8988T (cell line): Measurements from ENCODE around the gene SRPK2.

ENCODE experiments used
- DNase-seq: peaks from one replicate; pipeline ENCODE4 v3.0.0; 2011

The SRPK2 gene

GRCh38 chr7:105126436-105126975 lies 262.2 kb downstream of the SRPK2 start:
- DNase-seq, result no peak

GRCh38 chr7:105125745-105126144 lies 263.0 kb downstream of the SRPK2 start:
- no peak for DNase-seq

- DNase-seq, result no peak
Measured at GRCh38 chr7:105122619-105123018, 266.1 kb downstream of the SRPK2 start.

- no peak for DNase-seq
Measured at GRCh38 chr7:105118612-105119600, 269.8 kb downstream of the SRPK2 start.

GRCh38 chr7:105112440-105113418 lies 276.0 kb downstream of the SRPK2 start:
- DNase-seq, result no peak

GRCh38 chr7:105107458-105107857 lies 281.3 kb downstream of the SRPK2 start:
- DNase-seq, result no peak

GRCh38 chr7:105106473-105106872 lies 282.2 kb downstream of the SRPK2 start:
- no peak for DNase-seq

- no peak for DNase-seq
Measured at GRCh38 chr7:105105579-105105978, 283.1 kb downstream of the SRPK2 start.

GRCh38 chr7:105102557-105103352 lies 286.0 kb downstream of the SRPK2 start:
- no peak for DNase-seq

- DNase-seq, result no peak
Measured at GRCh38 chr7:105101864-105102263, 286.9 kb downstream of the SRPK2 start.

- no peak for DNase-seq
Measured at GRCh38 chr7:105098863-105099515, 289.7 kb downstream of the SRPK2 start.

- DNase-seq, result no peak
Measured at GRCh38 chr7:105097619-105098018, 291.1 kb downstream of the SRPK2 start.

GRCh38 chr7:105096306-105096705 lies 292.4 kb downstream of the SRPK2 start:
- no peak for DNase-seq

GRCh38 chr7:105094966-105095365 lies 293.8 kb downstream of the SRPK2 start:
- no peak for DNase-seq

- no peak for DNase-seq
Measured at GRCh38 chr7:105088456-105088855, 300.3 kb downstream of the SRPK2 start.

- DNase-seq, result no peak
Measured at GRCh38 chr7:105087981-105088380, 300.7 kb downstream of the SRPK2 start.

GRCh38 chr7:105086850-105087249 lies 301.9 kb downstream of the SRPK2 start:
- no peak for DNase-seq

- no peak for DNase-seq
Measured at GRCh38 chr7:105084581-105084980, 304.1 kb downstream of the SRPK2 start.

GRCh38 chr7:105079348-105079747 lies 309.4 kb downstream of the SRPK2 start:
- DNase-seq, result no peak

GRCh38 chr7:105073143-105073542 lies 315.6 kb downstream of the SRPK2 start:
- no peak for DNase-seq

GRCh38 chr7:105068886-105069285 lies 319.8 kb downstream of the SRPK2 start:
- no peak for DNase-seq

- DNase-seq, result no peak
Measured at GRCh38 chr7:105067691-105068090, 321.0 kb downstream of the SRPK2 start.
